GM12873 (cell line): ENCODE measurements around the gene SHISA2.

Experiments used
- TF ChIP-seq, protein P1 (sequence below): IDR thresholded peaks from 2 replicates; pipeline ENCODE4 v1.5.1; 2012; ENCODE audit warnings: low read depth, mild to moderate bottlenecking, moderate library complexity, low read length, control low read depth; ENCODE audit not compliant: insufficient read depth; ENCODE audit errors: missing control alignments

The SHISA2 gene

DNA sequence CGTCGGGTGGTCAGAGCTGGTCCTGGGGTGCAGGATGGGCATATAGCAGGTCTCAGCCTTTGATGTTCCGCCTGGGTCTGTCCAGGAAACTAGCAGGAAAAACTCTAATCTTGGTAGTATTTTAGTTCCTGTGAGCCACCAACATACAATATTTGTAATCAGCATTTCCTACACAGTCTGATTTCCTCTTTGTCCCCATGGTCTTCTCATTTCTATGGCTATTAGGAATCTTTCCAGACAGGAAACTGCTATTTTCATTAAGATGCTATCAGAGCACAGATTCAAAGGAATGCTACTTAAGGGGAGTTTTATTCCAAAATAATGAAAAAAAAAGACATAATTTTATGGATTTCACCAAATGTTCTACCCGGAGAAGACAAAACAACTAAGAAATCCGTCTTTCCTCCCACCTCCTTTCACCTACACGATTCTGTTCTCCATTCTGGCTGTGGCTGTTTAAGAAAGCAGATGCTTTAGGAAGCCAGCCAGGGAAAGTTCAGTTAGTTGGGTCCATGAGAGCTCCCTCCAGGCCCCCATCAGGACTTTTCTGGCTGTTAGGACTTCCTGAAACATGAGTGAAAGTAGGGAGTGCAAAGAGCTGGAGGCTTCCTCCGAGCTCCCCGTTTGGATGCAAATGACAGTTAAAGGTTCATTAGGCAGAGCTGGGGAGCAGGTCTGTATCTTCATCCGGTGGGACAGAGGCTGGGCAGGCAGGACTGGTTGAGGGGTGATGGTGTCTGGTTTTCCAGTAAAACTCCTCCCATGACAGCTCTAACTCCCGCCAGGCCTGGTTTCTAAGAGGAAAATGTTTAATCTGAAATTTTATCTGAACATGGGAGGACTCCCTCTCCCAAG is 36.3 kb downstream of the SHISA2 start:
- TF ChIP-seq, protein P1, sequence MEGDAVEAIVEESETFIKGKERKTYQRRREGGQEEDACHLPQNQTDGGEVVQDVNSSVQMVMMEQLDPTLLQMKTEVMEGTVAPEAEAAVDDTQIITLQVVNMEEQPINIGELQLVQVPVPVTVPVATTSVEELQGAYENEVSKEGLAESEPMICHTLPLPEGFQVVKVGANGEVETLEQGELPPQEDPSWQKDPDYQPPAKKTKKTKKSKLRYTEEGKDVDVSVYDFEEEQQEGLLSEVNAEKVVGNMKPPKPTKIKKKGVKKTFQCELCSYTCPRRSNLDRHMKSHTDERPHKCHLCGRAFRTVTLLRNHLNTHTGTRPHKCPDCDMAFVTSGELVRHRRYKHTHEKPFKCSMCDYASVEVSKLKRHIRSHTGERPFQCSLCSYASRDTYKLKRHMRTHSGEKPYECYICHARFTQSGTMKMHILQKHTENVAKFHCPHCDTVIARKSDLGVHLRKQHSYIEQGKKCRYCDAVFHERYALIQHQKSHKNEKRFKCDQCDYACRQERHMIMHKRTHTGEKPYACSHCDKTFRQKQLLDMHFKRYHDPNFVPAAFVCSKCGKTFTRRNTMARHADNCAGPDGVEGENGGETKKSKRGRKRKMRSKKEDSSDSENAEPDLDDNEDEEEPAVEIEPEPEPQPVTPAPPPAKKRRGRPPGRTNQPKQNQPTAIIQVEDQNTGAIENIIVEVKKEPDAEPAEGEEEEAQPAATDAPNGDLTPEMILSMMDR = no peak

DNA sequence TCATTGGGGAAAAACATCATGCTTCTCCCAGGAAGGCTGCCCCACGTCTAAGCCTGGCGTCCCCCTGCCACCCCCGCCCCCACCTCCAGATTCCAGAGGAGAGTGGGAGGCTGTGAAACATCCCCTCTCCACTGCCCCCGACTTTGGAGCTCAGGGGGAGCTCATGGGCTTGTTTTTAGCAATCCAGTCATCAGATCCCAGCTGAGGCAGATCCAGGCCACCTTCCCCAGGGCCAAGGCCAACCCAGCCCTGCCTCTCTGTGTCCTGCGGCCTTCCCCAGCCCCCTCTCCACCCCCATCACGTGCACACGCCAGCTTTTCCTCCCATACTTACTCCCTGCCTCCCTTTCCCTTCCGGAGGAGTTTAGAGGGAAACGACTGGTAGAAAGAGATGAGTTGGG is 38.8 kb downstream of the SHISA2 start:
- TF ChIP-seq, protein P1 = no peak

DNA sequence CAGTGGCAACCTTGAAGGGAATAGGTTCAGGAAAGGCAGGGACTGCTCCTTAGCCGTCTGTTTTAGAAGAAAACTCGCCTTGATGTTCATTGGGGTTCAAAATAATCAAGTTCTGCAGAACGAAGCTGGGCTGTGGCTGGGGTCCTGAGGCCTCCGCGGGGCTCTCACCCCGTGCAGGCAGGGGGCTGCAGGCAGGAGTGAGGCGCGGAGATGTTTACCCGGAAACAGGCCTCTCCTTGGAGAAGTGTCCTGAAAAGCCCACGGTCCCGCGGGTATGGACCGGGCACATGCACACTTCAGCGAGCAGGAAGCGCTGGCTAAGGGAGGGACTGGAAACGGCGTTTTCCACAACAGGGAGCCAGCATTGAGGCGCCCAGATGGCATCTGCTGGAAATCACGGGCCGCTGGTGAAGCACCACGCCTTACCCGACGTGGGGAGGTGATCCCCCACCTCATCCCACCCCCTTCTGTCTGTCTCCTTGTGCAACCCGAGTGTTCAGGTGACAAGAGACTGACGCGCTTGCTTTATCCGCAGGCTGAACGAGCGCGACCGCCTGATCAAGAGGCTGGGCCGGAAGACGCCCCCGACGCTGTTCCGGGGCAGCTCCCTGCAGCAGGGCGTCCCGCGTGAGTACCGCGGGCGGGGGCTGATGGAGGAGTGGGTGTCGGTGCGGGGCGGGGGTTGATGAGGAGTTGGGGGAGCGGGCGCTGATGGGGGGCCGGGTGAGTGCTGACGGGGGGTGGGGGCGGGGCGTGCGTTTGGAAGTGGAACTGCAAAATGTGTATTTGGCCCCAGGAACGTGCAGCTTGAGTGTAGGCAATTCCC is 39.6 kb downstream of the SHISA2 start:
- TF ChIP-seq, protein P1 = no peak

DNA sequence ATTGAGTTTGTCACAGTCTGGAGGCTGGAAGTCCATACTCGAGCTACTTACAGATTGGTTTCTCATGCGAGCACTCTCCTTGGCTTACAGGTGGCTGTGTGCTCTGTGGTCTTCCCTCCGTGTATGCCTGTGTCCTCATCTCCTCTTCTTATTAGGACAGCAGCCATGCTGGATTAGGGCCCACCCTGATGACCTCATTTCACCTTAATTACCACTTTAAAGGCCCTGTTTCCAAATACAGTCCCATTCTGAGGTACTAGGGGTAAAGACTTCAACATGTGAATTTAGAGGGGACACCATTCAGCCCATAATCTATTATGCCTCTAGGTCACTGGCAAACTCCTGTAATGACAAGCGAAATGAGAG is 40.6 kb downstream of the SHISA2 start:
- TF ChIP-seq, protein P1 = no peak

DNA sequence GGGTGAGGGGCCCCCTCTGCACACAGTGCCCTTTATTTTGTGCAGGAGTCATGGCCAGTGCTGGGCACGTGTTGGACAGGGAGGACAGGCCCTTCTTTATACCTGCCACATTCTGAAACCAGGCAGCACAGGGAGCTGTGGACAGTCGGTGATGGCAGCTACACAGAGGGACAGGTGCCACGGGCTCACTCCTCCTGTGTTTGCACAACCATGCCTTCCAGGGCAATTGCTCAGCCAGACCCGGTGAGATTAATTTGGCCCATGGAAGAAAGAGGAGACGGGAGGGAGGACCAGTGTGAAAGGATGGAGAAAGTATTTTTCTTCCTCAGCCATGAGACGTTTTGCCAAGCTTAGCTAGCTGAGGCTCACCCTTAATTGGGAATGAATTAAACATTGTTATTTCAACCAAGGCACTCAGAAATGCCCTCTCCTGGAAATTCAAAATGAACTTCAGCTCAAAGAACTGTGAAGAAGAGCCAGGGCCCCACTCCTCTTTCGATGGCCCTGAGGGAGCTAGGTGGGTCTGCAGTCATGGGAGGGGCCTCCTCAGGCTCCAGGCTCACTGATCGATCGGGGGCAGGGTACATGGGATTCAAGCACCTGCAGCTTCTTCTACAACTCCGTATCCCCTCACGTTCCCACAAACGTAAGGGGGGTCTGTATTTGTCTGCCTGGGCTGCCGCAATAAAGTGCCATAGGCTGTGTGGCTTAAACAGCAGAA is 41.2 kb downstream of the SHISA2 start:
- TF ChIP-seq, protein P1 = no peak

DNA sequence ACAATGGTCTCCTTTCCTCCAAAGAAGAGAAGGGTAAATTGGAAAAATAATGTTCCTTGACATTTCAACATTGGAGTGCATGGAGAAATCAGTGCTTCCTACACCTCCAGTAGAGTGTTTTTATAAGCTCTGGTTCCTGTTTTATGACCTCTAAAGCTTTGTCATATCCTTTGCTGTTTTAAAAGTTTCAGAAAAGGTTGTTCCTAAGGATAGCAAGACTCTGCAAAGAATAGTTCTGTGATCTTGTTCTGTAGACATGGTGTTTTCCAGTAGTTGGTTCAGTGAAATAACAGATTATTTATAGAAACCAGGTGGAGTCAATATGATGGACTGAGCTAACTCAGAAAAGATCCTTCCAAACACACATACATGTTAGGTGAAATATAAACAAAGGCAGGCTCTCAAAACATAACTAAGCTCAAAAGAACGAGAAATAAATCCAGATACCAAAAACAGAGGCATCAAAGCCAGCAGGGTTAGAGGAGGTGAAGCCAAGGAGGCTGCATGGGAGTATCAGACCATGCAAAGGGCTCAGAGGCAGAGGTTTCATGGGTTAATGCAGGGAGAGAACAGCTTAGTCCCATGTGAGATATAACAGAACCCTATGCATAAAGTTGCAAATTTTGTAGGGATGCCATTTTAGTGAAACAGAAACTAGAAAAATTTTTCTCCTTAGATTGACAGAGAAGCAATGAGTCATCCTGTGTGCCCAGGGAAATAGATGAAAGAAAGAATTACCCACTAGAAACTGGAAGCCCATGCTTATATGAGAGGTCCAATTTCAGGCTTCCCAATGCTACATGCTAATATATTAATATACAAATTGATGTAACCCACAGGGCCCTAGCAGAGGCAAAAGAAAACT is 44.3 kb downstream of the SHISA2 start:
- TF ChIP-seq, protein P1 = no peak
